ENCODE measurements around the gene SMG6.

Gene SMG6

DNA sequence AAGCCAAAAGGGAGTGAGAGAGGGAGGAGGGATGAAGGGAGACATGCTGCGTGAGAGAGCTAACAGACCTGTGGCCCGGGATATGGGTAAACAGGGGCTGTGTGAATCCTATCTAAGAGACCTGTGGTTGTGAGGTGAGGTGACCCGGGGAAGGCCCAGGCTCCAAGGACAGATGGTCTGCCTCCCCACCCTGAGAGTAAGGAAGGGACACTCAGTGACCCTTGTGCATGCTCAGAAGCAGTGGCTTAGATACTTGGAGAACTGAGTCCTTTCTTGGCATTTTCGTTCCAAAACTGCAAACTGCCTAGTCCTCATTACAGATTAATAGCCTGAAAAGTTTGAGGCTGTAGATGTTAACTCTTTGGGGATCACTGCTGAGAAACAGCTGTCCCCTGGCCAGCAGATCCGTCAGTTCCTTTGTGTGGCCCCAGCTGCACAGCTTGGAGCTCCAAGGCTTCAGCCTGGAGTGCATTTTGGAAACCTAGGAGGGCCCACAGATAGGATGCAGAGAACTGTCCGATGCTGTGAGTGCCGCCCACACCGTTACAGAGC, 121.6 kb downstream of the SMG6 start:
- no peak overlapping the region for H3K4me3 ChIP-seq (ENCODE audit: low read depth, low read length)
- peaks cover 43% of the 10 kb centered on the region for H3K36me3 ChIP-seq
- DNase-seq: no peak
- H3K27ac ChIP-seq: no peak overlapping the region; the same call in 1 of the 2 replicates
- H3K27me3 ChIP-seq (ENCODE audit: insufficient read depth, low read depth, severe bottlenecking): no peaks in the 10 kb centered on the region
- H3K9me3 ChIP-seq (ENCODE audit: severe bottlenecking): no peaks in the 10 kb centered on the region
- TF ChIP-seq, protein P1, sequence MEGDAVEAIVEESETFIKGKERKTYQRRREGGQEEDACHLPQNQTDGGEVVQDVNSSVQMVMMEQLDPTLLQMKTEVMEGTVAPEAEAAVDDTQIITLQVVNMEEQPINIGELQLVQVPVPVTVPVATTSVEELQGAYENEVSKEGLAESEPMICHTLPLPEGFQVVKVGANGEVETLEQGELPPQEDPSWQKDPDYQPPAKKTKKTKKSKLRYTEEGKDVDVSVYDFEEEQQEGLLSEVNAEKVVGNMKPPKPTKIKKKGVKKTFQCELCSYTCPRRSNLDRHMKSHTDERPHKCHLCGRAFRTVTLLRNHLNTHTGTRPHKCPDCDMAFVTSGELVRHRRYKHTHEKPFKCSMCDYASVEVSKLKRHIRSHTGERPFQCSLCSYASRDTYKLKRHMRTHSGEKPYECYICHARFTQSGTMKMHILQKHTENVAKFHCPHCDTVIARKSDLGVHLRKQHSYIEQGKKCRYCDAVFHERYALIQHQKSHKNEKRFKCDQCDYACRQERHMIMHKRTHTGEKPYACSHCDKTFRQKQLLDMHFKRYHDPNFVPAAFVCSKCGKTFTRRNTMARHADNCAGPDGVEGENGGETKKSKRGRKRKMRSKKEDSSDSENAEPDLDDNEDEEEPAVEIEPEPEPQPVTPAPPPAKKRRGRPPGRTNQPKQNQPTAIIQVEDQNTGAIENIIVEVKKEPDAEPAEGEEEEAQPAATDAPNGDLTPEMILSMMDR (IDR thresholded peaks at IDR 0.05; ENCODE audit: low read depth, low read length): no peak

DNA sequence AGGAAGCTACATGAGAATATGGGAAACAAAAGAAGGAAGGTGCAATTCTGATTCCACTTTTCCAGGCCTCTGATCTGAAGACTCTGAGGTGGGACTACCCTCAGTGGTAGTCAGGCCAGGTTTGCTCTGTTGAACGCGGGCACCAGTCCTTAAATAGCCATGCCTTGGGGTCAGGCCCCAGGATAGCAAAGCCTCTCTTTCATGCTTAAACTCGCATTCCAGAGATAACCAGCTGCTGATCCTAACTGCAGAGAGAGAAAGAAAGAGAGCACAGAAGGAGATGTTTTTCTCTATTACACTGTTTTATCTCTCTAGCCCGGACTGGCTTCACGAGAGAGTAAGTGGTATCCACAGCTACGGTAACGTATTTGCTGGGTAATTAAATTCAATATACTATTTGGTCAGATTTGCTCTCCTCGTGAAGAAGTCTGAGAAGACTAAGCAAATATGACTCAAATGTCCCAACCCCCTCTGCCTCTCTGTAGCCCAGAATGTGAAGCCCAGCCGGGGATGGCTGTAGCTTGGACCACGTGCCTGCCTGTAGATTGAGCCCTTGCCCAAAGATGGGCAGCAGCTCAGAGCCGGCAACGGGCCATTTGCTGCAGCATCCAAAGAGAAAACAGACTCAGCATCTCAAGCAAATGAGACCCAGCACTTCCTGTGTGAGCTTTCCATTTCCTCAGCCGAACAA, 122.2 kb downstream of the SMG6 start:
- DNase-seq: no peak
- no peaks in the 10 kb centered on the region for H3K9me3 ChIP-seq (ENCODE audit: severe bottlenecking)
- H3K36me3 ChIP-seq: peaks cover 40% of the 10 kb centered on the region
- no peak overlapping the region for H3K27ac ChIP-seq
- TF ChIP-seq, protein P1 (IDR thresholded peaks at IDR 0.05; ENCODE audit: low read depth, low read length): no peak
- no peaks in the 10 kb centered on the region for H3K27me3 ChIP-seq (ENCODE audit: insufficient read depth, low read depth, severe bottlenecking)
- no peak overlapping the region for H3K4me3 ChIP-seq (ENCODE audit: low read depth, low read length)

DNA sequence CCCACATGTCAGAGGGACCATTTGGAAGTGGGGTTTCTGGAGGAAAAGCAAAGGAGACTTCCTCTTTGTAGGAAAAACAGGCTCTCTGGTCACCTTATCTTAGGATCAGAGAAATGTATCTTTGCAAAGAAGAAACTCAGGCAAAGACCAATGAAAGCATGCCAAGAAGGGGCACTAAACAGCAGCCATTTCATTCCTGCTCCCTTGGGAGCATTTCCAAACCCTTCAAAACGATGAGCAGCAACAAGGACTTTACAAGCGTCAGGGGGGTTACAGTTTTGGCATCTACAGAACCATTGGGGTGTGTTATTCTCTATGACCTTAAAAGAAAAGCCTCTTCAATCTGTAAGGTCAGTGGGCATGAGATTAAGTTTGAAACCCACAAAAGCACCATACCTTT, 122.8 kb downstream of the SMG6 start:
- TF ChIP-seq, protein P1 (IDR thresholded peaks at IDR 0.05; ENCODE audit: low read depth, low read length): no peak
- H3K36me3 ChIP-seq: peaks cover 37% of the 10 kb centered on the region
- no peak for DNase-seq
- no peaks in the 10 kb centered on the region for H3K9me3 ChIP-seq (ENCODE audit: severe bottlenecking)
- H3K4me3 ChIP-seq (ENCODE audit: low read depth, low read length): no peak overlapping the region
- H3K27me3 ChIP-seq (ENCODE audit: insufficient read depth, low read depth, severe bottlenecking): no peaks in the 10 kb centered on the region
- no peak overlapping the region for H3K27ac ChIP-seq

DNA sequence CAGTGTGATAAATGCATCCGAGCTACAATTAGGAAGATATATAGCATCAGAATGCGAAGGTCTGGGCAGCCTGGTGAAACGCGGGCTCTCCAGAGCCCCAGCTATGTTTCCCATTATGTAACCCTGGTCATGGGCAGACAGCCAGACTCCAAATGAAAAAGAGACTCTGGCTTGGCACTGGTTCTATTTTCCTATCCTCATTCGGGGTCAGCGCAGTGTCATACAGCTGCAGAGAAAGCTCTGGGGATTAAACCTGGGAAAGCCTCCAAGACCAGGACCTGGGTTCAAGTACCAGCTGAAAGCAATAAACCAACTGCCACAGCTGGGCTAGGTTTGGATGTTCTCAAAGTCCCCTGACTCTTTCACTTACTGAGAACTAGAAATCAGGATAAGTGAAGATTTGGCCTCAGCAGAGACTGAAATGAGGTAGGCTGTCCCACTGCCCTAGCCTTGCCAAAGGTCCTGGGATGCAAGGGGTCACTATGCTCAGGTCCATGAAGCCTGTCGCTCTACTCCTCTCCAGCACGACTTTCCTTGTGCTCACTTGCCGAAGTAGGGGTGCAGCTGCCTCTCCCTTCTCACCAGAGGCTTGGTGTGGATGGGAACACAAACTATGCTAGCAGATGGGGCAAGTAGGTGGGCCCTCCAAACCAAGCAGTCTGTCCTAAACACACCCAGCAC, 123.8 kb downstream of the SMG6 start:
- H3K27ac ChIP-seq: no peak overlapping the region
- no peaks in the 10 kb centered on the region for H3K27me3 ChIP-seq (ENCODE audit: insufficient read depth, low read depth, severe bottlenecking)
- peak; percentile 21 for DNase-seq
- no peaks in the 10 kb centered on the region for H3K9me3 ChIP-seq (ENCODE audit: severe bottlenecking)
- no peak overlapping the region for H3K4me3 ChIP-seq (ENCODE audit: low read depth, low read length)
- TF ChIP-seq, protein P1 (IDR thresholded peaks at IDR 0.05; ENCODE audit: low read depth, low read length): no peak
- H3K36me3 ChIP-seq: peaks cover 32% of the 10 kb centered on the region

DNA sequence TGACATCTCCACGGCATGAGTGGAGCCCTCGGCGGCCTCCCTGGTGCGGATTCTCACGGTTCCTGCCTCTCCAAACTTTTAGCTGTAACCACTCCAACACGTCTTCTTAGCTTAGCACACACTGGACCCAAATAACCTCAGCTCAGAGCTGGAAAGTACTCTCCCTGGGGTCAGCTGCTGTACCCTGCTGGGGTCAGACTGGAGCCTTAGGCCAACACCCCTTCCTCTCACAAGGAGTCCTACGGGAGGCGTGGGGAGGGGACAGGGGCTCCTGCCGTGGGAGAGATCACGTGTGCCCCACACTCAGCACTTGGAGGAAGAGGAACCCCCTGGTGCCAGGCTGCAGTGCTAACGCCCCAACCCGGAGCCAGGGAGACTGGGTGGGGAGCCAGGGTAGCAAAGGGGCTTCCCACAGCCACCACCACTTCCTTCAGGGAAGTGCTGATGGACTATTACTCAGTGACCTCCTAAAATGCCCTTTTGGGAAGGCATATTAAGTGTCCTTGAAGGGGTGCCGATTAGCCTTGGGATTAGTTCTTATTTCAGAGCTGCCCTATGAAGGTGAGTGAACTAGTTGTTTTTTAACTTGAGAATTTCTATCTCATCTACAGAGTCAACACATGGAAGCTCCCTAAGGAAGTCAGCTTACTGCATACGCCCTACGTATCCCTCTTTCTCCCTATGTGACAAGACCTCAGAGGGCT, 124.6 kb downstream of the SMG6 start:
- DNase-seq: no peak
- peaks cover 39% of the 10 kb centered on the region for H3K36me3 ChIP-seq
- TF ChIP-seq, protein P1 (IDR thresholded peaks at IDR 0.05; ENCODE audit: low read depth, low read length): no peak
- no peak overlapping the region for H3K4me3 ChIP-seq (ENCODE audit: low read depth, low read length)
- H3K27ac ChIP-seq: no peak overlapping the region
- no peaks in the 10 kb centered on the region for H3K9me3 ChIP-seq (ENCODE audit: severe bottlenecking)
- H3K27me3 ChIP-seq (ENCODE audit: insufficient read depth, low read depth, severe bottlenecking): no peaks in the 10 kb centered on the region
